HG02884 (cell line): Measurements from ENCODE around the gene KCNF1.

ENCODE experiments used
- ATAC-seq: cut with Tn5 transposase; IDR thresholded peaks from one replicate; pipeline ENCODE4 v1.9.1; 2021; ENCODE audit warnings: mild to moderate bottlenecking, moderate library complexity; ENCODE audit not compliant: unreplicated experiment

The KCNF1 gene

DNA sequence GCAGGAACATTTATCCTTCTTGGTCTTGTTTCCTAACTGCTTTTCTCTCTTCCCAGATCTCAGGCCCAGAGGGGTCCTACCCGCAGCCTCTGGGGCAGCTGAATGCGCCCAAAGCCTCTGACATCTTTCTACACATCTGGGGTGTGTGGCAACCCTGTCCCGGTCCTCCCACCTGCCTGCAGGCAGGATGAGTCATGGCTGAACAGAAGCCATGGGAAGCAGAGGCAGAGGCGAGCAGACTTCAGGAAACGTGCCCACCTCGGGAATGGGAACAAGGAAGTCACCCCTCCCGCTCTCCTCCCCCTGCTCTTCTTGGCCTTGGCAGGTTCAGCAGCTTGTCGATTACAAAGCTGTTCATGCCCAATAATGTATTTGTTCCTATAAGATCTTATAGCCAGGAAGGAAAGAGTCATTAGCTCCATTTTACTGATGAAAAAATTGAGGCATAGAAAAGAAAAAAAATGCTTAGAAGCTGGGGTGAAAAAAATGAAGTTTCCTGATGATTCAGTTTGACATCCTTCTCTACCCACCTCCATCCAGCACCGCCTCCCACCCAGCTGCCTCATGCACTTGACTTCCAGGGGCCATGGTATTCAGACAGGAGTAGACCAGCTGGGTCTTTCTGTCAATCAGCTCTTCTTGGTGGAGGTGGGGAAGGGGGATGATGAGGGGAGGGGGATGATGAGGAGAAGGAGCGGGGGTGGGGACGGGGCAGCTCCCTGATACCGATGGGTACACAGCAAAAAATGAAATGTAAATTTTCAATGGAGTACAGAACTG lies 10.4 kb upstream of the KCNF1 start:
- no peak for ATAC-seq

DNA sequence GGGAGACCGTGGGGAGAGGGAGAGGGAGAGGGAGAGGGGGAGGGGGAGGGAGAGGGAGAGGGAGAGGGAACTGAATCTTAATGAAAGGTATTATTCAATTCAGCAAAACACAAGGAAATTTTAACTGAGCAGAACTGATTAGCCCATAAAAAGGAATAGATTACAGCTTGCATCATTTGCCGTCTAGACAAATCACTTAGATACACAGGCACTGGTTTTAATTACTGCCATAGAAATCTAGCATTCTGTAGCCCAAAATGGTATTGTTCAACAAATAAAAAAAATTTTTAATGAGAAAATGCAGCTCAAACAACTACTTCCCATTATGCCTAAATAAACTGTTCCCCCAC lies 7.9 kb upstream of the KCNF1 start:
- ATAC-seq, result no peak

DNA sequence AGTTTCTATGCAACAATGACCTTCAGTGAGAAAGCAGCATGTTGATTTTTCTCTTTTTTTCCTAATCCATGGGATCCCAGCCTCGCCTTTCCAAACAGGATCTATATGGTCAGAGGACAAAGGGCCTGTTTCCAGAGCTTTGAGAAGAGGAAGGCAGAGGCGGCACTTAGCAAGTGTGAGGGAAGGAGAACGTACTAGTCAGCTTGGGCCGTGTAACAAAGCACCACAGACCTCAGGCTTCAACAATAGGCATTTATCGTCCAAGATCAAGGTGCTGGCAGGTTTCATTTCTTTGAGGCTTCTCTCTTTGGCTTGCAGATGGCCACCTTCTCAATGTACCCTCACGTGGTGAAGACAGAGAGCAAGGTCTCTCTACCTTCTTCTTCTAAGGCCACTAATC lies 7.3 kb upstream of the KCNF1 start:
- ATAC-seq, result no peak

DNA sequence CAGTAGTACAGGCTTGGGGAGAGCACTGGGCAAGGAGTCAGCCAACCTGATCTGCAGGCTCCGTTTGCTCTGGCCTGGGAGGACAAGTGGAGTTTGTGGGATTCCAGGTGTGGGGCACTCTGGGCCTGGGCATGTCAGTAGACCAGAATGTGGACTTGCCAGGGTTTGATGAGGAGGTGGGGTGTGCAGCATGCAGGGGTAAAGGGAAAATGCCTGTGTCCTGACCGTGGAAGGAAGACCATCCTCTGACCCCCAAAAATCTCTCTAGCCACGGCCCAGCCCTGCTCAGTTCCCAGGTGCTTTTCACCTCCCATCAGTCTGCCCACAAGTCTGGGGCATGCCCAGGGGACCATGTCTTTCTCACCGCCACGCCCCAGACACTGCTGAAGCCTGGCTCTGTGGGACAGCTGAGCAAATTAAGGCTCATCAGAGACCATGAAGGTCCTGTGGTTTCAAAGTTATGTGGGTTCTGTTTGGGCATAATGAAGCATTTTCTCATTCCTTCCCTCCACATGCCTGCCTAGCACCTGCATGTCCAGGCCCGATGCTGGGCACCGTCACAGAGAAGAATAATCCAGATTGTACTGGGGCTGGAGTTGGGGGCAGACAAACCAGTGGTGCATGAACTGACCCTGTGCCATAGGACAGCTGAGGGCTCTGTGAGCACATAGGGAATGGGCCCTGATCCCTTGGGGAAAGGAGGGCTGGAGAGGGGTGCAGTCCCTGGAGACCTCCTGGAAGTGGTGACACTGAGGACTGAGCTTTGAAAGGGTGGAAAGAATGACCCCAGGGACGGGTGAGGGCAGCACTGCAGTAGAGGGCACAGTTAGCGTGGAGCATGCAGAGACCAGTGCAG lies 6.5 kb upstream of the KCNF1 start:
- ATAC-seq, result no peak

DNA sequence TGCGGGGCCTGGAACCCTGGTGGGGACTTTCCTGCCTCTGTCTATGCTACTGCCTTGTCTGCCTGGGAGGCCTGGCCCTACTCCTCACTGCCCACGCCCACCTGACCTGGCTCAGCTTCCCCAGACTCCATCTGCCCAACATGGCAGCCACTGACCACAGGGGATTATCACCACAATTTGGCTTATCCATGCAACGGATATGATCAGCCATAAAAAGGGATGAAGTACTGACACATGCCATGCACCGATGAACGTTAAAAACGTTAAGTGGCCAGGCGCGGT lies 5.9 kb upstream of the KCNF1 start:
- no peak for ATAC-seq

DNA sequence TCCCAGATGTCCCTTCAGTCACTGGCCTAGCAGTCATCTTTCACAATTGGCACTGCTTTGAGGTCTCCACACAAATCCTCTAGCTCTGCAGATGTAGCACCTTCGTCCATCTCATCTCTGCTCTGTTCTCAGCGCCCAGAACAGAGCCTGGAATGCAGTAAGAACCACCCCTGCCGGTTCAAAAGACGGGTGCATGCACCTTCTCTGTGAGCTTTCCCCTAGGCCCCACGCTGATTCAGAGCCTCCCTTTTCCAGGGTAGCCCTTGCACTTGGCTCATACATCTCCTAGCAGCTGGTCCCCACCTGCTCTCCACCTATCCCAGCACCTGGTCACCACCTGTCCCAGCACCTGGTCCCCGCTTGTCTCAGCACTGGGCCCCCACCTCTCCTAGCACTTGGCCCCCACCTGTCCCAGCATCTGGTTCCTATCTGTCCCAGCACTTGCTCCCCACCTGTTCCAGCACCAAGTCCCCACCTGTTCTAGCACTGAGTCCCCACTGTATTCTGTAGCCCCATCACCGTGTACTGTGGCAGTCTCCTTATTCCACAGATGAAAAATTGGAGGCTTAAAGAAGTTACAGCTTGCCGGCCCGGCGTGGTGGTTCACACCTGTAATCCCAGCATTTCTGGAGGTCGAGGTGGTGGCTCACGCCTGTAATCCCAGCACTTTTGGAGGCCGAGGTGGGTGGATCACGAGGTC lies 4.7 kb upstream of the KCNF1 start:
- no peak for ATAC-seq

DNA sequence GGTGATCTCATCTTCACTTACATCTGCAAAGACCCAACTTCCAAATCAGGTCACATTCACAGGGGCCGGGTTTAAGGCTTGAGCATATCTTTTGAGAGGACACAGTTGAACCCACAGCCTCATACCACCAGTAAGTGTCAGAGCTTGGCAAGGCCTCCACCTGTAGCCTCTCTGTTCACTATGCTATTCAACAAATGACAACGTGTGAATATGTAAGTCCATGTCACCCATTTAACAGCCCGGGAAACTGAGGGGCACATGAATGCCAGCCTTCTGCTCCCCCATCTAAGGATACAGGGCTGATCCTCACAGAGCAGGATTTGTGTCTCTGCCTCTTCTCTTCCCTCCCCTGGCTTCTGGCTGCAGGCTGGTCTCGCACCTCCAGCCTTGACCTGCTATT lies 3.5 kb upstream of the KCNF1 start:
- ATAC-seq, result no peak

DNA sequence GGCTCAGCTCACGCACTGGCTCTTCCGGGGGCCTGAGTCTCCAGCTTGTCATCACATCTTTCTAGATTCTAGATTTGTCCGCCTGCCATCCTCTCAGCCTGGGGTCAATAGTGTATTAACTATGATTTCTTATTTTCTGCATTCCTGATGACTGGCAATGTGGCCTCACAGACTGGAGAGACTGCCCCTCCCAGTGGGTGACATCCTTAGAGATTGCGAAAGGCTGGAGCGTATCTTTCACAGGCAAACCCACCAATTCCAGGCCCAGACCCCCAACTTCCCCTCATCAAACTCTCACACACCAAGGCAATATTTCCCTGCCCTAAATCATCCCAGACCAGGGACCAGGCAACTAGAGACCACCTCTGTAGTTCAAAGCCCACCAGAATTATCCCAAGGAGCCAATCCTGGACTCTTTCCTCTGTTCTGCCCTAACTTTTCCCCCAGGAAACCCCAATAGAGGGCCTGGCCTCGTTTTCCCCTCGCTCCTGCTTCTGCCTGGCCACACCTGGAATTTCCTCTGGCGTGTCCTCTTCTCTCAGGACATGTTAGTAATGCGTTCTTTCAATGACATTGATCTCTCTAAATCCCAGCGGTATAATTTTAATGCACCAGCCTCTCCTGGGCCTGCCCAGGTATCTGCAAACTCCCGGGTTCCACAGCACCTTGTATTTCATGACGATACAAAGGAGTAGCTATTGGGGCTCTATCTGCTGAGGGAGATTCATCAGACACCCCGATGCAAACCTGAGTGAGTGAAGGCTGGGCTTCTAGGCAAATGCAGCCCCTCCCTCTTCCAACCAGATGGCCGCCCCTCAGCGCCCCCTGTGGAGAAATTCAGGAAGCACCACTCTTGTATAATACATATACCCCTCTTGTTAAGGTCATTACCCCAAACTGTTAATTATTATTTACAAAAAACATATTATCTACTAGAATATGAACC lies 2.4 kb upstream of the KCNF1 start:
- ATAC-seq, result no peak

DNA sequence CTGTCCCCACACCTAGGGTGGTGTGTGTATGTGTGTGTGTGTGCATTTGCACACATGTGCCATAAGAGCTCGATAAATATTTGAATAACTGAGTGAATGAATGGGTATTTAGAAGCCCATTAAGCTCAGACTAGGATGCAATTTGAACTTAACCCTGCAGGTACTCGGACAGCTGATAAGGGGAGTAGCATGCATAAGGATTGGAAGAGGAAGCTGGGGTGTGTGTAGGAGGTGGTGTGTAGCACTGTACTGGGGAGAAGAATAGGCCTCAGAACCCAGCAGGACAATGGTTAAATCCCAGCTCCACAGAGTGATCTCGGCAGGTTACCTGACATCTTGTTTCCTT lies 1.8 kb upstream of the KCNF1 start:
- no peak for ATAC-seq

DNA sequence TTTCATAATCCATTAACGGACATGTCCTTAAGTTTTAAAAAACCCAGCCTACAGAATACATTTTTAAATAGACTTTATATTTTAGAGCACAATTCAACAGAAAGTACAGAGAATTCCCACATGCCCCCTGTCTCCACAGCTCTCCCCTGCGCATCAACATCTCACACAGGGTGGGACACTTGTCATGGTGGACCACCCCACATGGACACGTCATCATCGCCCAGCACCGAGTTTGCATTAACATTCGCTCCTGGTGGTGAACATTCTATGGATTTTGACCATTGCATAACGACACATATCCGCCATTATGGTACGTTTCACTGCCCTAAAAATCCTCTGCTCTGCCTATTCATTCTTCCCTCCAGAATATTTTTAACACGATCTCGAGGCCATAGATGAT lies 1.1 kb upstream of the KCNF1 start:
- no peak for ATAC-seq

DNA sequence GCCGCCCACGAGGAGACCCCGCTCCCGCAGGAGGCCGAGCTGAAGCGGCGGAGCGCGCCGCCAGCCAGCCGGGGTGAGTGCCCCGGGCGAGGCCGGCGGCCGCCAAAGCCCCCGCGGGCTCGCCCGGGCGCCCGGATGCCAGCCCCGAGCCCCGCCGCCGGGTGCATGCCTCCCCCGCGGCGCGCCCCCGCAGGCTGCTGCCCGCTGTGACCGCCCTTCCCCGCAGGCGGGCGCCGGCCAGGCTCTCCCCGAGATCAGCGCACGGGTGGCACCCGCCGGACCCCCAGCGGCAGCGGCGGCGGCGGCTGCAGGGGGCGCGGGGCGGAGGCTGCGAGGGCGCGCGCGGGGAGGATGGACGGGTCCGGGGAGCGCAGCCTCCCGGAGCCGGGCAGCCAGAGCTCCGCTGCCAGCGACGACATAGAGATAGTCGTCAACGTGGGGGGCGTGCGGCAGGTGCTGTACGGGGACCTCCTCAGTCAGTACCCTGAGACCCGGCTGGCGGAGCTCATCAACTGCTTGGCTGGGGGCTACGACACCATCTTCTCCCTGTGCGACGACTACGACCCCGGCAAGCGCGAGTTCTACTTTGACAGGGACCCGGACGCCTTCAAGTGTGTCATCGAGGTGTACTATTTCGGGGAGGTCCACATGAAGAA lies 470 bp downstream of the KCNF1 start:
- ATAC-seq, result no peak

DNA sequence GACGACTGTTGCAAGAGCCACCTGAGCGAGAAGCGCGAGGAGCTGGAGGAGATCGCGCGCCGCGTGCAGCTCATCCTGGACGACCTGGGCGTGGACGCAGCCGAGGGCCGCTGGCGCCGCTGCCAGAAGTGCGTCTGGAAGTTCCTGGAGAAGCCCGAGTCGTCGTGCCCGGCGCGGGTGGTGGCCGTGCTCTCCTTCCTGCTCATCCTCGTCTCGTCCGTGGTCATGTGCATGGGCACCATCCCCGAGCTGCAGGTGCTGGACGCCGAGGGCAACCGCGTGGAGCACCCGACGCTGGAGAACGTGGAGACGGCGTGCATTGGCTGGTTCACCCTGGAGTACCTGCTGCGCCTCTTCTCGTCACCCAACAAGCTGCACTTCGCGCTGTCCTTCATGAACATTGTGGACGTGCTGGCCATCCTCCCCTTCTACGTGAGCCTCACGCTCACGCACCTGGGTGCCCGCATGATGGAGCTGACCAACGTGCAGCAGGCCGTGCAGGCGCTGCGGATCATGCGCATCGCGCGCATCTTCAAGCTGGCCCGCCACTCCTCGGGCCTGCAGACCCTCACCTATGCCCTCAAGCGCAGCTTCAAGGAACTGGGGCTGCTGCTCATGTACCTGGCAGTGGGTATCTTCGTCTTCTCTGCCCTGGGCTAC lies 1.2 kb downstream of the KCNF1 start:
- no peak for ATAC-seq

DNA sequence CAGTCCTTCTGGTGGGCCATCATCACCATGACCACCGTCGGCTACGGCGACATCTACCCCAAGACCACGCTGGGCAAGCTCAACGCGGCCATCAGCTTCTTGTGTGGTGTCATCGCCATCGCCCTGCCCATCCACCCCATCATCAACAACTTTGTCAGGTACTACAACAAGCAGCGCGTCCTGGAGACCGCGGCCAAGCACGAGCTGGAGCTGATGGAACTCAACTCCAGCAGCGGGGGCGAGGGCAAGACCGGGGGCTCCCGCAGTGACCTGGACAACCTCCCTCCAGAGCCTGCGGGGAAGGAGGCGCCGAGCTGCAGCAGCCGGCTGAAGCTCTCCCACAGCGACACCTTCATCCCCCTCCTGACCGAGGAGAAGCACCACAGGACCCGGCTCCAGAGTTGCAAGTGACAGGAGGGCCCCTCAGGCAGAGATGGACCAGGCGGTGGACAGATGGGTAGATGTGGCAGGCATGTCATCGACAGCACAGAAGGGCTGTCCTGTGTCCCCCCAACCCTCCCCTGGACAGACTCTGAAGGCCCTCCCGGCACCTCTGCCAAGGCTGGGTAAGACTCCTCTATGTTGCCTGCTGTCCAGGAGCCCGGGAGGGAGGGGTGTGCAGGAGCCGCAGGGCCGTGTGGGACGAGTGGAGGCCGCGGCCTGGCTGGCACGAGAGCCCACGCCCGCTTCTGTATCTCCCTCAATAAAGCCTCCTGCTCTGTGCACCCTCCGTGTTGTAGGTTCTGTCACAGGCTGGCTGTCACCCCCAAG lies 2.0 kb downstream of the KCNF1 start:
- no peak for ATAC-seq

DNA sequence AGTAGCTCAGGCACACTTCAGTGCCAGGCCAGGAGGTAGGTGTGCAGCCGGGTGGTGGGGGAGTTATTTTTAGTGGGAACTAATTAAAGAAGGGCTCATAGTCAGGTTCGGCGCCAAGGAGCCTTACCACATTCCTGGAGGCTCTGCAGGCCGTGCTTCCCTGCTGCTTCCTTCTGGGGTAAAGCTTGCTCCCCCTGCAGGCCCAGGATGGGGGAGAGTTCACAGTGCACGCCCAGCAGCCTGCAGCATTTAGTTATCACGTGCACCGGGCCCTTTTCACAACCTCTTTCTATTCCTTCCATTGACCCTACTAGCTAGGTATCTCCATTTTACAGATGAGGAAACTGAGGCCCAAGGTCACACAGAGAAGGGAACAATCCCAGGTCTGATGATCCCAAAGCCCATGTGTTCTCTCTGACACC lies 2.5 kb downstream of the KCNF1 start:
- no peak for ATAC-seq

DNA sequence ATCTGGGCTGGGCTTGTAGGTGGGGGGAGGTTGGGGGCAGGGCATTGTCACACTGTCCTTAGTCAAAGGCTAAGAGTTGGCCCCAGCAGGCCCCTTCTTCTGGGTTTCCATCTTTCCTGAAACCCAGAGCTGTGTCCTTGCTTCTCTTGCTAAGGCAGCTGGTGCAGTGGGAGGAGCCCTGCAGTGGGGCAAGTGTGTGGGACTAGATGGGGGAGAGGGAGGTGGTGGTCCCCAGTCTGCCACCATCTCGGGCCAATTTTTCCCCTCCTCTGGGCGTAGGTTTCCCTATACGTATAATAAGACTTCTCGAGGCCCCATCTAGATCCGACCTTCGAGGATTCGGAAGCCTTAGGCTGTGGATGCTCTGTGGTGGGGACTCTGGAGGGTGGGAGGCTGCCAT lies 3.5 kb downstream of the KCNF1 start:
- no peak for ATAC-seq

DNA sequence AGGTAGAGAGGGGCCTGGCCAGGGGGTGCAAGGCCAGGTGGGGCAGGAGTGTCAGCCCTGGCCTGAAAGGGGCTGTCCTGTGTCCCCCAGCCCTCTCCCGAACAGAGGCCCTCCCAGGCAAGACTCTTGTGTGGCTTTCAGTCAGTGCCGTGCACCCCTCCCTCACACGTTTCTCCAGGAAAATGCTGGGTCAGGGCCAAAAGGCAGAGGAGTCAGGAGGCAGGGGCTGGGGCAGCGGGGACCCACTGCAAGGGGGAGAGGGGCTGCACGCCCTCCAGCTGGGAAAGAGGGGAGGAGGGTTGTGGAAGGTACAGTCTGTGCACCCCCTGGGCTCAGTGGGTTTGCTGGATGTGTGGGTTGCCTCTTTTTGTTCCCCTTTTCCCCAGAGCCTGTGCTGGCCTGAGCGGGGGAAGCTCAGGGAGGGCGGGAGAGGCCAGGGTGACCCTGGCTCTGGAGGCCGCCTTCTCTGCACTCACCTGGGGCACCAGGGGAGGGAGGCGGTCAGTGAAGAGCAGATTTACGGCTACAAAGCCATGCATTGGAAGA lies 4.1 kb downstream of the KCNF1 start:
- no peak for ATAC-seq

DNA sequence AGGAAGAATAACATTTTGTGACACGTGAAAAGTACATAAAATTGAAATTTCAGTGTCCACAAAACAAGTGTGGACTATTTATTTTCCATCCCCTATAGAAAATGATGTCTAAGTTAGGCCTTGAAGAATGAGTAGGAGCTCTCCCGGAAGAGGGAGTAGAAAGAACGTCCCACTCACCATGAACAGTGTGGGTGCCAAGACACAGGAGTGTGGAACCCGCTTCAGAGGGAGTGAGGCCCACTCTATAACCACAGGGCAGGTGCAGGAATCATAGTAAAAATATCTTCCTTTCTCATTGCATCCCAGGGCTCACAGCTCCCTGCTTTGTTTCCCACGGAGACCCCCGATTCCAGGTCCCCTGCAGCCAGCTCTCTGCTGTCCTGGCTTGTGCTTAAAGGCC lies 5.2 kb downstream of the KCNF1 start:
- no peak for ATAC-seq

DNA sequence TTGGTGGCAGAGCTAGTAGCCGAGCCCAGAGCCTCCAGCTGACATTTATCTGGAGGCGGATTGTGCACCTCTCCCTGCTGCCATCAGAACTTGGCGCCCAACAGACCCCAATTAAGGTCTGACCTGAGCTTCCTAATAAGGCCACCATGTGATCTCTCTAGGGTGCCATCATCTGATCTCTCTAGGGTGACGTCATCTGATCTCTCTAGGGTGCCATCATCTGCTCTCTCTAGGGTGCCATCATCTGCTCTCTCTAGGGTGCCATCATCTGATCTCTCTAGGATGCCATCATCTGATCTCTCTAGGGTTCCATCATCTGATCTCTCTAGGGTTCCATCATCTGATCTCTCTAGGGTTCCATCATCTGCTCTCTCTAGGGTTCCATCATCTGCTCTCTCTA lies 6.2 kb downstream of the KCNF1 start:
- ATAC-seq, result no peak
